Mesenteric fat pad (tissue), 1 donor: ENCODE data around the gene SCIN. TPM values are rescaled to one million over a fixed set of nuclear protein-coding genes. Genes with fewer than 3 reads are reported as not detected.

ENCODE experiments used
- total RNA-seq: library from RNA; stranded (reverse); fragmentation: NEBNext Ultra II Directional; extraction: Animal tissue kit (Norgen Biotek cat#: 25700); gene quantifications from one replicate; pipeline ENCODE4 v1.2.1, GENCODE V29; 2021
- donor health status: DM: yes; HTN: yes; CAD: no.

The SCIN gene
- total RNA-seq, 1 donor from 2014 or later: 3.9 TPM

Other genes starting within 250 kb of the SCIN start
- not detected for gene VWDE, start 166.9 kb upstream of the SCIN start, total RNA-seq
- gene ARL4A, start 116.9 kb downstream of the SCIN start, total RNA-seq: 34.9 TPM